Measurements from ENCODE around the gene GULP1. TPM values are rescaled to one million over a fixed set of nuclear protein-coding genes. Genes with fewer than 3 reads are reported as not detected.

Gene GULP1
- total RNA-seq, result 26.8 and 42.5 TPM in 2 replicates

GRCh38 chr2:188291617-188292347 is at the start of gene GULP1:
Gene GULP1, plus strand, starts transcription at chr2:188291874. Its CDS starts 185,829 bp downstream, at chr2:188477703.

